HEK293T (cell line): ENCODE data around the gene DENND2A.

Source experiments
- ARNT ChIP-seq: fragments of 450-650 bp; IDR thresholded peaks from 2 replicates; pipeline ENCODE4 v1.6.1; 2017; ENCODE audit warnings: mild to moderate bottlenecking
- BHLHE40 ChIP-seq: fragments of 450-650 bp; IDR thresholded peaks from 2 replicates; pipeline ENCODE4 v1.6.1; 2016; ENCODE audit warnings: mild to moderate bottlenecking, moderate library complexity, borderline replicate concordance
- ELF4 ChIP-seq: fragments of 450-650 bp; IDR thresholded peaks from 2 replicates; pipeline ENCODE4 v1.6.1; 2017; ENCODE audit warnings: antibody characterized with exemption
- FOXA1 ChIP-seq: fragments of 450-650 bp; IDR thresholded peaks from 2 replicates; pipeline ENCODE4 v1.6.1; 2016; ENCODE audit warnings: mild to moderate bottlenecking
- FOXK2 ChIP-seq: fragments of 450-650 bp; IDR thresholded peaks from 2 replicates; pipeline ENCODE4 v1.6.1; 2016; ENCODE audit warnings: mild to moderate bottlenecking
- FOXM1 ChIP-seq: fragments of 450-650 bp; IDR thresholded peaks from 2 replicates; pipeline ENCODE4 v1.6.1; 2017; ENCODE audit warnings: mild to moderate bottlenecking, borderline replicate concordance
- HDGF ChIP-seq: fragments of 450-650 bp; IDR thresholded peaks from 2 replicates; pipeline ENCODE4 v1.6.1; 2017; ENCODE audit warnings: antibody characterized with exemption, borderline replicate concordance
- L3MBTL2 ChIP-seq: fragments of 450-650 bp; conservative IDR thresholded peaks from 2 replicates; pipeline ENCODE4 v1.6.1; 2016; ENCODE audit warnings: mild to moderate bottlenecking
- PKNOX1 ChIP-seq: fragments of 450-650 bp; IDR thresholded peaks from 2 replicates; pipeline ENCODE4 v1.6.1; 2016
- SP1 ChIP-seq: fragments of 450-650 bp; IDR thresholded peaks from 2 replicates; pipeline ENCODE4 v1.6.1; 2017
- SUZ12 ChIP-seq: fragments of 450-650 bp; IDR thresholded peaks from 2 replicates; pipeline ENCODE4 v1.6.1; 2016; ENCODE audit warnings: mild to moderate bottlenecking
- TARDBP ChIP-seq: fragments of 450-650 bp; IDR thresholded peaks from 2 replicates; pipeline ENCODE4 v1.6.1; 2016

- no peak for TF ChIP-seq SP1
- no peak for TF ChIP-seq HDGF
- no peak for TF ChIP-seq SUZ12
- no peak for TF ChIP-seq TARDBP
- TF ChIP-seq ARNT = no peak
- no peak for TF ChIP-seq L3MBTL2
- TF ChIP-seq FOXK2 = no peak
- no peak for TF ChIP-seq PKNOX1
- no peak for TF ChIP-seq FOXA1
- no peak for TF ChIP-seq FOXM1
- TF ChIP-seq ELF4 = no peak
- TF ChIP-seq BHLHE40 = no peak
Measured at GRCh38 chr7:140638173-140638791, 2.3 kb downstream of the DENND2A start.
